ENCODE measurements around the gene FYN. TPM values are rescaled to one million over a fixed set of nuclear protein-coding genes. Genes with fewer than 3 reads are reported as not detected.
"Not testable (repeated sequence)": the region's sequence is repeated elsewhere in the genome, so short reads cannot be mapped to it uniquely, and the experiment has no call there.

The FYN gene
- total RNA-seq, 1 experiment from 2014 or later: not detected

GRCh38 chr6:111639266-111639665 lies 234.0 kb downstream of the FYN start:
- no peak for DNase-seq (ENCODE audit: low spot score)
- in situ Hi-C loops (cut with HindIII; ENCODE audit: low sequenced_read_pairs): no loop called here

GRCh38 chr6:111634981-111635380 lies 238.3 kb downstream of the FYN start:
- in situ Hi-C loops (cut with HindIII; ENCODE audit: low sequenced_read_pairs); DNase-seq (ENCODE audit: low spot score): not testable (repeated sequence)

- in situ Hi-C loops (cut with HindIII; ENCODE audit: low sequenced_read_pairs): no loop called here
- DNase-seq (ENCODE audit: low spot score): no peak
Measured at GRCh38 chr6:111633822-111634221, 239.4 kb downstream of the FYN start.

- DNase-seq (ENCODE audit: low spot score): no peak
- in situ Hi-C loops (cut with HindIII; ENCODE audit: low sequenced_read_pairs): no loop called here
Measured at GRCh38 chr6:111632468-111633247, 240.6 kb downstream of the FYN start.

- in situ Hi-C loops (cut with HindIII; ENCODE audit: low sequenced_read_pairs): no loop called here
- DNase-seq (ENCODE audit: low spot score): no peak
Measured at GRCh38 chr6:111631903-111632460, 241.3 kb downstream of the FYN start.

GRCh38 chr6:111631018-111631417 lies 242.2 kb downstream of the FYN start:
- in situ Hi-C loops (cut with HindIII; ENCODE audit: low sequenced_read_pairs): no loop called here
- no peak for DNase-seq (ENCODE audit: low spot score)

GRCh38 chr6:111628142-111628850 lies 245.0 kb downstream of the FYN start:
- no peak for DNase-seq (ENCODE audit: low spot score)
- in situ Hi-C loops (cut with HindIII; ENCODE audit: low sequenced_read_pairs): no loop called here

GRCh38 chr6:111626441-111626840 lies 246.8 kb downstream of the FYN start:
- in situ Hi-C loops (cut with HindIII; ENCODE audit: low sequenced_read_pairs): no loop called here

GRCh38 chr6:111625461-111626391 lies 247.5 kb downstream of the FYN start:
- peak; percentile 20 for DNase-seq (ENCODE audit: low spot score)
- in situ Hi-C loops (cut with HindIII; ENCODE audit: low sequenced_read_pairs): no loop called here

More at GRCh38 chr6:111626441-111626840, 246.8 kb downstream of the FYN start:
- no peak for DNase-seq (ENCODE audit: low spot score)

- DNase-seq (ENCODE audit: low spot score): no peak
- in situ Hi-C loops (cut with HindIII; ENCODE audit: low sequenced_read_pairs): no loop called here
Measured at GRCh38 chr6:111625099-111625416, 248.2 kb downstream of the FYN start.

- no peak for DNase-seq (ENCODE audit: low spot score)
- in situ Hi-C loops (cut with HindIII; ENCODE audit: low sequenced_read_pairs): no loop called here
Measured at GRCh38 chr6:111624401-111625098, 248.7 kb downstream of the FYN start.

- in situ Hi-C loops (cut with HindIII; ENCODE audit: low sequenced_read_pairs): no loop called here
- DNase-seq (ENCODE audit: low spot score): no peak
Measured at GRCh38 chr6:111623046-111623718, 250.1 kb downstream of the FYN start.

GRCh38 chr6:111620169-111620568 lies 253.1 kb downstream of the FYN start:
- in situ Hi-C loops (cut with HindIII; ENCODE audit: low sequenced_read_pairs): no loop called here
- DNase-seq (ENCODE audit: low spot score): no peak

- no peak for DNase-seq (ENCODE audit: low spot score)
Measured at GRCh38 chr6:111618407-111618806, 254.8 kb downstream of the FYN start.

GRCh38 chr6:111617149-111617548 lies 256.1 kb downstream of the FYN start:
- in situ Hi-C loops (cut with HindIII; ENCODE audit: low sequenced_read_pairs): no loop called here
- DNase-seq (ENCODE audit: low spot score): no peak

More at GRCh38 chr6:111618407-111618806, 254.8 kb downstream of the FYN start:
- in situ Hi-C loops (cut with HindIII; ENCODE audit: low sequenced_read_pairs): no loop called here

GRCh38 chr6:111615916-111616612 lies 257.2 kb downstream of the FYN start:
- in situ Hi-C loops (cut with HindIII; ENCODE audit: low sequenced_read_pairs): no loop called here
- no peak for DNase-seq (ENCODE audit: low spot score)

GRCh38 chr6:111614833-111615582 lies 258.2 kb downstream of the FYN start:
- in situ Hi-C loops (cut with HindIII; ENCODE audit: low sequenced_read_pairs): no loop called here
- DNase-seq (ENCODE audit: low spot score): no peak

Measured in G401 (cell line).